Measurements from ENCODE around the gene SNRPB.
"Not testable (repeated sequence)": the region's sequence is repeated elsewhere in the genome, so short reads cannot be mapped to it uniquely, and the experiment has no call there.

SNRPB gene

GRCh38 chr20:2470423-2471193, at the start of gene SNRPB:
Gene SNRPB (minus strand): TSS chr20:2470789. CDS start chr20:2470690, 99 bp downstream.
- DNase-seq (ENCODE audit: low read depth in 2 of 2) = peak; percentile 93 to 94

GRCh38 chr20:2519115-2519809, 48.7 kb upstream of the SNRPB start:
- no peak for DNase-seq (ENCODE audit: low read depth in 2 of 2)

- no peak for DNase-seq (ENCODE audit: low read depth in 2 of 2)
Observed at GRCh38 chr20:2518558-2518957, 48.0 kb upstream of the SNRPB start.

GRCh38 chr20:2518096-2518495, 47.5 kb upstream of the SNRPB start:
- no peak for DNase-seq (ENCODE audit: low read depth in 2 of 2)

- no peak for DNase-seq (ENCODE audit: low read depth in 2 of 2)
Observed at GRCh38 chr20:2516399-2516798, 45.8 kb upstream of the SNRPB start.

GRCh38 chr20:2515203-2515602, 44.6 kb upstream of the SNRPB start:
- no peak for DNase-seq (ENCODE audit: low read depth in 2 of 2)

GRCh38 chr20:2509794-2510193, 39.2 kb upstream of the SNRPB start:
- DNase-seq (ENCODE audit: low read depth in 2 of 2) = no peak

- no peak for DNase-seq (ENCODE audit: low read depth in 2 of 2)
Observed at GRCh38 chr20:2509468-2509781, 38.8 kb upstream of the SNRPB start.

GRCh38 chr20:2508631-2509467, 38.3 kb upstream of the SNRPB start, which contains the start of gene ZNF343:
Gene ZNF343 (minus strand): TSS chr20:2508915. CDS start chr20:2493895, 15,020 bp downstream.
- peak; percentile 38 to 63 for DNase-seq (ENCODE audit: low read depth in 2 of 2)

- DNase-seq (ENCODE audit: low read depth in 2 of 2) = no peak
Observed at GRCh38 chr20:2507875-2508630, 37.5 kb upstream of the SNRPB start.

- no peak for DNase-seq (ENCODE audit: low read depth in 2 of 2)
Observed at GRCh38 chr20:2507464-2507863, 36.9 kb upstream of the SNRPB start.

GRCh38 chr20:2506426-2506825, 35.8 kb upstream of the SNRPB start:
- DNase-seq (ENCODE audit: low read depth in 2 of 2) = not testable (repeated sequence)

- not testable (repeated sequence) for DNase-seq (ENCODE audit: low read depth in 2 of 2)
Observed at GRCh38 chr20:2504803-2505202, 34.2 kb upstream of the SNRPB start.

- DNase-seq (ENCODE audit: low read depth in 2 of 2) = not testable (repeated sequence)
Observed at GRCh38 chr20:2502808-2503384, 32.3 kb upstream of the SNRPB start.

GRCh38 chr20:2485661-2486060, 15.1 kb upstream of the SNRPB start:
- no peak for DNase-seq (ENCODE audit: low read depth in 2 of 2)

GRCh38 chr20:2485080-2485479, 14.5 kb upstream of the SNRPB start:
- no peak for DNase-seq (ENCODE audit: low read depth in 2 of 2)

- DNase-seq (ENCODE audit: low read depth in 2 of 2) = no peak
Observed at GRCh38 chr20:2483504-2483903, 12.9 kb upstream of the SNRPB start.

GRCh38 chr20:2480381-2480780, 9.8 kb upstream of the SNRPB start:
- DNase-seq (ENCODE audit: low read depth in 2 of 2) = no peak

GRCh38 chr20:2476742-2477615, 6.4 kb upstream of the SNRPB start:
- no peak for DNase-seq (ENCODE audit: low read depth in 2 of 2)

All from activated CD8-positive, alpha-beta memory T cell treated with anti-CD3 and anti-CD28 coated beads for 4 hours (primary cell).